K562 (cell line): Measurements from ENCODE around the gene TOX2. TPM values are rescaled to one million over a fixed set of nuclear protein-coding genes. Genes with fewer than 3 reads are reported as not detected.

Experiments
- ATAC-seq: fragments of 200-7000 bp; cut with Tn5 transposase; 3 replicates; pipeline ENCODE4 v1.9.1; 2020; ENCODE audit warnings: moderate library complexity
- BruUV-seq: library from RNA; stranded (reverse); fragments of 400-500 nt; replicated peaks from 2 replicates; lab custom pipeline; 2021; lab: Mats Ljungman, UMichigan
- CTCF ChIA-PET: fragments of 300-600 bp; formaldehyde crosslinking; extraction: SDS; loops from one replicate; lab custom pipeline; 2021; ENCODE audit warnings: low intra/inter-chr PET ratio; lab: Yijun Ruan, JAX
- POLR2A ChIA-PET: fragments of 300-600, 350-650 bp; sonication (Branson Sonifier 250); formaldehyde crosslinking; extraction: SDS; loops from one replicate; lab custom pipeline; 2021; ENCODE audit warnings: antibody characterized with exemption, inconsistent platforms; lab: Yijun Ruan, JAX
- DNase-seq, 4 experiments: peaks; one replicate each; pipeline versions ENCODE4 v3.0.0 to v3.0.0-alpha.2; 2011 to 2018; ENCODE audit warnings: low spot score in 3 of 4, mixed read lengths in 3 of 4; ENCODE audit errors: extremely low read depth in 1 of 4
- FAIRE-seq: peaks from 2 replicates; lab custom pipeline; 2011; peaks lifted over from hg19 to GRCh38; lab: Jason Lieb, UNC
- H2AFZ ChIP-seq: 2 replicates; pipeline ENCODE4 v1.6.0; 2011; ENCODE audit warnings: low read depth, low read length, control low read depth, inconsistent platforms
- H3K27ac ChIP-seq: fragments of 200-600 bp; 3 replicates; pipeline ENCODE4 v1.8.0; 2011; ENCODE audit warnings: low read depth, mild to moderate bottlenecking, control low read depth, inconsistent platforms, low read length, moderate library complexity, mixed read lengths; ENCODE audit errors: extremely low read depth
- H3K27me3 ChIP-seq, 2 experiments: fragments of 300-600 bp in 1 of 2; 2 replicates in 1 of 2; 3 replicates in 1 of 2; pipeline versions ENCODE4 v1.6.0 to v1.8.0; 2011; ENCODE audit warnings: inconsistent platforms in 2 of 2, low read length in 2 of 2, mild to moderate bottlenecking in 1 of 2, mixed read lengths in 1 of 2, moderate library complexity in 1 of 2; ENCODE audit not compliant: control insufficient read depth in 2 of 2, insufficient read depth in 2 of 2
- H3K36me3 ChIP-seq: fragments of 300-600 bp; 3 replicates; pipeline ENCODE4 v1.8.0; 2011; ENCODE audit warnings: mild to moderate bottlenecking, low read length, inconsistent platforms; ENCODE audit not compliant: control insufficient read depth, insufficient read depth
- H3K4me1 ChIP-seq, 2 experiments: fragments of 200-600 bp in 1 of 2; replicated peaks in 1 of 2; 2 replicates in 1 of 2; 3 replicates in 1 of 2; pipeline versions ENCODE4 v1.5.1 to v1.8.0; 2011; ENCODE audit warnings: inconsistent platforms in 2 of 2, low read length in 2 of 2, mild to moderate bottlenecking in 1 of 2, mixed read lengths in 1 of 2, moderate library complexity in 1 of 2; ENCODE audit not compliant: control insufficient read depth in 2 of 2, insufficient read depth in 2 of 2
- H3K4me2 ChIP-seq: 2 replicates; pipeline ENCODE4 v1.6.1; 2011; ENCODE audit warnings: low read length, control low read depth, inconsistent platforms, mixed read lengths; ENCODE audit not compliant: insufficient read depth
- H3K4me3 ChIP-seq: fragments of 200-600 bp; sonication (generic), shearing (Covaris generic); 2 replicates; pipeline ENCODE4 v1.5.1; 2016; ENCODE audit warnings: control low read depth, inconsistent platforms
- H3K79me2 ChIP-seq: fragments of 200-600 bp; 3 replicates; pipeline ENCODE4 v1.8.0; 2011; ENCODE audit warnings: low read length, inconsistent platforms; ENCODE audit not compliant: control insufficient read depth, insufficient read depth
- H3K9ac ChIP-seq, 2 experiments: 2 replicates each; pipeline versions ENCODE4 v1.6.0 to v1.6.1; 2011; ENCODE audit warnings: low read depth in 2 of 2, low read length in 2 of 2, control low read depth in 1 of 2, inconsistent platforms in 1 of 2, mild to moderate bottlenecking in 1 of 2, mixed read lengths in 1 of 2; ENCODE audit not compliant: insufficient read depth in 1 of 2
- H3K9me1 ChIP-seq: one replicate; pipeline ENCODE4 v1.6.0; 2011; ENCODE audit warnings: inconsistent platforms, mild to moderate bottlenecking, low read length, moderate library complexity; ENCODE audit not compliant: control insufficient read depth, insufficient read depth
- H3K9me3 ChIP-seq: replicated peaks from 2 replicates; pipeline ENCODE4 v1.5.1; 2011; ENCODE audit warnings: low read depth, low read length, inconsistent platforms; ENCODE audit not compliant: control insufficient read depth, insufficient read depth
- H4K20me1 ChIP-seq: replicated peaks from 2 replicates; pipeline ENCODE4 v1.6.1; 2011; ENCODE audit warnings: low read length, inconsistent platforms, mixed read lengths; ENCODE audit not compliant: control insufficient read depth, insufficient read depth
- ATF4 ChIP-seq: fragments of 450-650 bp; formaldehyde crosslinking; IDR thresholded peaks from 2 replicates; pipeline ENCODE4 v1.4.0; 2022; ENCODE audit warnings: mild to moderate bottlenecking, moderate library complexity
- C11orf30 ChIP-seq: fragments of 450-650 bp; IDR thresholded peaks from 2 replicates; pipeline ENCODE4 v1.6.1; 2016; ENCODE audit warnings: low read depth, mild to moderate bottlenecking
- CEBPG ChIP-seq, 3 experiments: fragments of 200-800 bp in 1 of 3; sonication (Bioruptor generic) in 1 of 3; sonication (generic) in 1 of 3; formaldehyde crosslinking in 1 of 3; IDR thresholded peaks in 2 of 3; conservative IDR thresholded peaks in 1 of 3; 2 replicates each; pipeline versions ENCODE4 v1.6.1 to v1.8.0; 2016 to 2022; ENCODE audit warnings: missing compliant biosample characterization in 2 of 3, missing genetic modification characterization in 2 of 3, mild to moderate bottlenecking in 1 of 3, missing genetic modification reagents in 1 of 3
- ETV6 ChIP-seq, 3 experiments: fragments of 150-350 bp in 1 of 3; sonication (generic) in 1 of 3; formaldehyde crosslinking in 1 of 3; IDR thresholded peaks; 2 replicates each; pipeline versions ENCODE4 v1.6.1 to v1.8.0; 2014 to 2022; ENCODE audit warnings: borderline replicate concordance in 2 of 3, low read depth in 2 of 3, antibody characterized with exemption in 1 of 3, low read length in 1 of 3, mild to moderate bottlenecking in 1 of 3, missing genetic modification reagents in 1 of 3
- EWSR1 ChIP-seq: fragments of 450-650 bp; IDR thresholded peaks from 2 replicates; pipeline ENCODE4 v1.6.1; 2018; ENCODE audit warnings: borderline replicate concordance, mild to moderate bottlenecking, low read depth, moderate library complexity; ENCODE audit not compliant: partially characterized antibody
- HEY1 ChIP-seq: fragments of 250-450 bp; sonication (Bioruptor Pico); IDR thresholded peaks from 2 replicates; pipeline ENCODE4 v1.5.0; 2020; ENCODE audit warnings: mild to moderate bottlenecking, moderate library complexity, borderline replicate concordance
- IRF2 ChIP-seq: sonication (generic); formaldehyde crosslinking; IDR thresholded peaks from 2 replicates; pipeline ENCODE4 v1.8.1; 2022; ENCODE audit warnings: mild to moderate bottlenecking, missing genetic modification reagents
- KDM2B ChIP-seq: fragments of 250-450 bp; sonication (Bioruptor Pico); IDR thresholded peaks from 2 replicates; pipeline ENCODE4 v1.8.0; 2021; ENCODE audit warnings: mild to moderate bottlenecking, moderate library complexity
- NONO ChIP-seq, 2 experiments: fragments of 200-400 bp in 1 of 2; fragments of 450-650 bp in 1 of 2; formaldehyde crosslinking in 1 of 2; IDR thresholded peaks; 2 replicates each; pipeline ENCODE4 v1.6.1; 2017; ENCODE audit warnings: low read depth in 2 of 2, mild to moderate bottlenecking in 2 of 2, moderate library complexity in 2 of 2, low read length in 1 of 2
- SLC30A9 ChIP-seq: fragments of 250-450 bp; sonication (Bioruptor Pico); IDR thresholded peaks from 2 replicates; pipeline ENCODE4 v1.8.0; 2022; ENCODE audit warnings: mild to moderate bottlenecking, moderate library complexity
- SNRNP70 ChIP-seq: fragments of 200-400 bp; formaldehyde crosslinking; optimal IDR thresholded peaks from 2 replicates; pipeline ENCODE3; 2017; ENCODE audit warnings: low read depth, low read length
- ZNF24 ChIP-seq: fragments of 450-650 bp; IDR thresholded peaks from 2 replicates; pipeline ENCODE4 v1.6.1; 2016
- ZNF274 ChIP-seq: IDR thresholded peaks from 2 replicates; pipeline ENCODE4 v1.6.1; 2011; ENCODE audit warnings: low read depth, mild to moderate bottlenecking, low read length, moderate library complexity, borderline replicate concordance
- ZNF551 ChIP-seq: fragments of 250-450 bp; sonication (Bioruptor Pico); IDR thresholded peaks from 2 replicates; pipeline ENCODE4 v1.5.0; 2021; ENCODE audit warnings: mild to moderate bottlenecking, moderate library complexity
- ZNF589 ChIP-seq: fragments of 200-800 bp; sonication (Bioruptor generic); IDR thresholded peaks from 2 replicates; pipeline ENCODE4 v1.6.1; 2016; ENCODE audit warnings: low read depth, missing genetic modification characterization, missing compliant biosample characterization
- WGBS: fragments of 100-300 bp; shearing (Covaris generic); methylation state at CpG from one replicate; pipeline ENCODE4 v1.1.6; 2016; ENCODE audit warnings: low coverage, mixed read lengths; ENCODE audit not compliant: insufficient coverage; ENCODE audit errors: missing lambda C conversion rate; 5-methylcytosine and 5-hydroxymethylcytosine counted together
- in situ Hi-C: fragments of 300-500 bp; cut with MboI; formaldehyde crosslinking; loops from 4 replicates; pipeline ENCODE4 v1.15.0; 2018; ENCODE audit warnings: inconsistent platforms, mixed read lengths
- intact Hi-C: fragments of 100-400 bp; cut with micrococcal nuclease; formaldehyde crosslinking; loops from 2 replicates; pipeline ENCODE4 v1.14.2; 2022
- polyA plus RNA-seq, 8 experiments: library from polyadenylated mRNA; depleted of rRNA in 4 of 8; stranded (reverse) in 5 of 8; unstranded in 3 of 8; fragments of >200 nt; fragmentation: Nextera tagmentation in 2 of 8; fragmentation: Illumina TruSeq in 1 of 8; extraction: Ambion mirVana in 2 of 8; extraction: Trizol in 1 of 8; gene quantifications; 2 replicates each; pipeline versions ENCODE4 v1.2.1 to v1.2.3, GENCODE V29; 2011 to 2014; ENCODE audit warnings: inconsistent platforms in 1 of 8, missing spikeins in 1 of 8
- total RNA-seq, 7 experiments: library from RNA; depleted of rRNA in 6 of 7; stranded (reverse); fragments of >200 nt in 6 of 7; fragmentation: Illumina TruSeq in 2 of 7; extraction: Trizol in 2 of 7; gene quantifications; 2 replicates each; pipeline versions ENCODE4 v1.2.1 to v1.2.3, GENCODE V29; 2011 to 2021; ENCODE audit warnings: low replicate concordance in 1 of 7

Gene TOX2
- total and polyA plus RNA-seq, 9 of the 15 experiments (the other 6 are each of a cell fraction or from before 2014, with no cell fraction given) = not detected

- TF ChIP-seq SLC30A9 (CRISPR knock-in tag) = no peak
- no peak for TF ChIP-seq ZNF589 (CRISPR knock-in tag)
- TF ChIP-seq, all 486 proteins: peak for 0
Observed at GRCh38 chr20:44087857-44088120, 173.1 kb downstream of the TOX2 start (continued).

GRCh38 chr20:44089987-44090674 is 175.5 kb downstream of the TOX2 start:
- intact Hi-C loops (loop anchor here (10.0 kb wide), 1 partner anchor 555 kb away; no protein-coding TSS in a partner anchor), in situ Hi-C loops (loop anchor here (10.0 kb wide), 1 partner anchor 545 kb away; no protein-coding TSS in a partner anchor)
- Histone ChIP-seq H3K9me3 (no peaks in the 10 kb centered on the region), H4K20me1 (peaks cover 4% of the 10 kb centered on the region; the same call in 1 of the 2 replicates), H3K9ac (no peak overlapping the region), H3K4me2 (peak overlapping the region; percentile 27), H3K36me3 (no peaks in the 10 kb centered on the region), H3K4me3 (no peak overlapping the region), H3K4me1 (peaks cover 0 to 4% of the 10 kb centered on the region in 2 experiments; a peak in 2 of 5 replicates), H2AFZ (0 out of 2 replicates have a peak overlapping the region, but pooled peaks have one; percentile 35), H3K9me1 (no peaks in the 10 kb centered on the region), H3K79me2 (no peaks in the 10 kb centered on the region), H3K27ac (no peak overlapping the region), H3K27me3 (peaks cover 16 to 37% of the 10 kb centered on the region in 2 experiments)
- ChIA-PET POLR2A (interaction anchor here (1.0 kb wide), 1 partner anchor 10 kb away, joined by 4 read pairs; no protein-coding TSS in a partner anchor), CTCF (no interaction called here)
- WGBS = 25% methylated on average over 7 of the region's 7 CpGs
- ATAC-seq (peak; percentile 91), FAIRE-seq (peak; percentile 88), DNase-seq (peak; percentile 43 to 62 (median 58))
- no TSS peak for BruUV-seq
- TF ChIP-seq KDM2B (CRISPR knock-in tag) = no peak
- no peak for TF ChIP-seq ZNF24
- TF ChIP-seq ETV6 (IDR thresholded peaks at IDR 0.05; ENCODE audit: borderline replicate concordance in 1 of 2, low read depth in 2 of 2, low read length in 1 of 2) = no peak
- no peak for TF ChIP-seq ETV6 (CRISPR knock-in tag; IDR thresholded peaks at IDR 0.05; ENCODE audit: borderline replicate concordance)
- no peak for TF ChIP-seq ZNF274
- TF ChIP-seq ZNF551 (CRISPR knock-in tag) = no peak
- TF ChIP-seq C11orf30 = peak; percentile 76
- no peak for TF ChIP-seq IRF2
- TF ChIP-seq HEY1 (CRISPR knock-in tag) = no peak
- no peak for TF ChIP-seq SNRNP70
- TF ChIP-seq ATF4 (CRISPR knock-in tag) = no peak
- no peak for TF ChIP-seq NONO (IDR thresholded peaks at IDR 0.05; ENCODE audit: low read depth in 2 of 2, low read length in 1 of 2)
- no peak for TF ChIP-seq CEBPG (CRISPR knock-in tag; IDR thresholded peaks at IDR 0.05)
- TF ChIP-seq CEBPG (tag; conservative IDR thresholded peaks at IDR 0.05 in 1 of 2, IDR thresholded peaks at IDR 0.05 in 1 of 2) = peak in 1 of 2 experiments; percentile 24; a peak in 2 of 4 replicates
- TF ChIP-seq EWSR1 = no peak
